ENCODE results near the gene ZMYND10. TPM values are rescaled to one million over a fixed set of nuclear protein-coding genes. Genes with fewer than 3 reads are reported as not detected.

Gene ZMYND10
- total RNA-seq, 1 experiment from 2014 or later: 0.67 TPM

DNA sequence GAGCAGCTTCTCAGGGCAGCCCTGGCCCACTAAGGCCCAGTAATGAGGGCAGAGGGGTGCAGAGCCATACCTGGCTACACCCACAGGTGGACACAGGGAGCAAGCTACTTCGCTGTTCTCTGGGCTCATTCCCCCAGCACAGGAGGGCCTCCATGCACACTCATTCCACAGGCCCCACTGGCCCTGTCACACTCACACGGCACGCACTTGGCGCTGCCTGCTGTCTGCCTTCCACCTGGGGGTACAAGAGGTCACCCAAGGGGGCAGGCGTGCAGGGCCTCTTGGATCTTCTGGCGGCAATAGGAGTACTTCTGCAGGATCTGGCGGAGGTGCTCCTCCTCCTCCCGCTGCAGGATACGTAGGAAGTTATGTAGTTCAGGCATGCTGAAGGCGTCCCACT, 15.2 kb downstream of the ZMYND10 start:
- Histone ChIP-seq H3K9me3 (ENCODE audit: low read depth, low read length, poor library complexity, severe bottlenecking) (no peaks in the 10 kb centered on the region), H3K4me3 (ENCODE audit: low read depth, low read length, poor library complexity, severe bottlenecking) (no peak overlapping the region), H3K27me3 (replicated peaks; ENCODE audit: insufficient read depth, low read depth, low read length, poor library complexity) (no peaks in the 10 kb centered on the region), H3K4me1 (ENCODE audit: insufficient read depth, low read length, poor library complexity, severe bottlenecking) (no peaks in the 10 kb centered on the region), H3K27ac (ENCODE audit: low read depth, low read length, poor library complexity, severe bottlenecking) (no peak overlapping the region), H3K36me3 (ENCODE audit: insufficient read depth, low read length, poor library complexity, severe bottlenecking) (peaks cover 16% of the 10 kb centered on the region)
- DNase-seq (ENCODE audit: low spot score): no peak
- ChIA-PET CTCF (no interaction called here), POLR2A (ENCODE audit: low non-redundant PET) (no interaction called here)
- no TSS peak for BruUV-seq (replicated peaks)
- intact Hi-C loops (cut with micrococcal nuclease; ENCODE audit: unreplicated experiment): no loop called here
- no peak for TF ChIP-seq EZH2 (IDR thresholded peaks at IDR 0.05; ENCODE audit: borderline replicate concordance, low read depth, low read length, poor library complexity, severe bottlenecking)
- TF ChIP-seq, protein P1, sequence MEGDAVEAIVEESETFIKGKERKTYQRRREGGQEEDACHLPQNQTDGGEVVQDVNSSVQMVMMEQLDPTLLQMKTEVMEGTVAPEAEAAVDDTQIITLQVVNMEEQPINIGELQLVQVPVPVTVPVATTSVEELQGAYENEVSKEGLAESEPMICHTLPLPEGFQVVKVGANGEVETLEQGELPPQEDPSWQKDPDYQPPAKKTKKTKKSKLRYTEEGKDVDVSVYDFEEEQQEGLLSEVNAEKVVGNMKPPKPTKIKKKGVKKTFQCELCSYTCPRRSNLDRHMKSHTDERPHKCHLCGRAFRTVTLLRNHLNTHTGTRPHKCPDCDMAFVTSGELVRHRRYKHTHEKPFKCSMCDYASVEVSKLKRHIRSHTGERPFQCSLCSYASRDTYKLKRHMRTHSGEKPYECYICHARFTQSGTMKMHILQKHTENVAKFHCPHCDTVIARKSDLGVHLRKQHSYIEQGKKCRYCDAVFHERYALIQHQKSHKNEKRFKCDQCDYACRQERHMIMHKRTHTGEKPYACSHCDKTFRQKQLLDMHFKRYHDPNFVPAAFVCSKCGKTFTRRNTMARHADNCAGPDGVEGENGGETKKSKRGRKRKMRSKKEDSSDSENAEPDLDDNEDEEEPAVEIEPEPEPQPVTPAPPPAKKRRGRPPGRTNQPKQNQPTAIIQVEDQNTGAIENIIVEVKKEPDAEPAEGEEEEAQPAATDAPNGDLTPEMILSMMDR (conservative IDR thresholded peaks at IDR 0.05; ENCODE audit: low read depth, low read length): no peak

DNA sequence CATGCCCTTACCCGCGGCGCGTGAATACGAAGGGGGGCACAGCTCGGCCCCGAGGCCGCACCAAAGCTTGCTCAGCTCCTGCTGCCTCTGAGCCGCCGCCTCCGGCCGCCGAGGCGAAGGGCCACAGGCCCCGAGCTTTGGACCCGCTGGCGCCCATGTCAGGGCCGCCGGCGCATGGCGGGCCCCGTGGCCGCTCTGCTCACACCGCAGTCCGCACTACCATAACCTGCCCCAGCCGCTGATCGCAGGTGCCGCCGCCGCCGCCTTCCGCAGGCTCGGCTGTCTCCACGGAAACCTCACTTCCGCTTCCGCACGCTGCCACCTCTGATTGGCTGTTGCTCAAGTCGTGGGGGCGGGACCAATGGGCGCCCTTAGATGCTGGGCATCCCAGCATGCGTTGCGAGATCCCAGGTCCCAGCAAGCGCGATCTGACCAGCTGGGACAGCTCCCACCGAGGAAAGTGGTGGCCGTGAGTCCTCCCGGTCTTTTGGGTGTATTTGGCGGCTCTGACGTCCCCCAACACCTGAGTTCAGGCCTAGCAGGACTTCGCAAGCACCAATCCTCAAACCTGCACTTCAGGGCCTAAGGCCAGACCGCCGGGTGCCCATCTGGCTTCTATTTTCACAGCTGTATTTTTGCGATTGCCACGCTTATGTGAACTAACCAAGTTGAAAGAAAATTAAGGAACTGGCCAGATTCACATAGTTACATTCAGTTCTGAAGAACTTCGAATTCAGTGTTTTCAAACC, 17.4 kb downstream of the ZMYND10 start, which contains the start of gene TUSC2:
TUSC2 (minus strand) TSS at position 281 of the 749 bp plus-strand sequence; CDS start at position 157, 124 bp downstream.
- peaks cover 16% of the 10 kb centered on the region for H3K36me3 ChIP-seq (ENCODE audit: insufficient read depth, low read length, poor library complexity, severe bottlenecking)
- intact Hi-C loops (cut with micrococcal nuclease; ENCODE audit: unreplicated experiment): no loop called here
- BruUV-seq (replicated peaks): no TSS peak
- H3K4me1 ChIP-seq (ENCODE audit: insufficient read depth, low read length, poor library complexity, severe bottlenecking): no peaks in the 10 kb centered on the region
- no peaks in the 10 kb centered on the region for H3K27me3 ChIP-seq (replicated peaks; ENCODE audit: insufficient read depth, low read depth, low read length, poor library complexity)
- CTCF ChIA-PET: interaction anchor here (0.6 to 1.3 kb wide), 2 partner anchors 9 to 526 kb away, joined by 3 to 4 read pairs; no protein-coding TSS in a partner anchor
- peak within 1 kb of the TSS; percentile 76 for H3K27ac ChIP-seq (ENCODE audit: low read depth, low read length, poor library complexity, severe bottlenecking)
- POLR2A ChIA-PET (ENCODE audit: low non-redundant PET): interaction anchor here (0.6 to 1.2 kb wide), 4 partner anchors 9 to 29 kb away, joined by 3 to 27 read pairs (median 4); partner anchors contain the start of genes HYAL3 and NAA80
- no peaks in the 10 kb centered on the region for H3K9me3 ChIP-seq (ENCODE audit: low read depth, low read length, poor library complexity, severe bottlenecking)
- peak within 1 kb of the TSS; percentile 76 for H3K4me3 ChIP-seq (ENCODE audit: low read depth, low read length, poor library complexity, severe bottlenecking)
- TF ChIP-seq, protein P1 (conservative IDR thresholded peaks at IDR 0.05; ENCODE audit: low read depth, low read length): no peak
- TF ChIP-seq EZH2 (IDR thresholded peaks at IDR 0.05; ENCODE audit: borderline replicate concordance, low read depth, low read length, poor library complexity, severe bottlenecking): no peak
- DNase-seq (ENCODE audit: low spot score): peak; percentile 95

DNA sequence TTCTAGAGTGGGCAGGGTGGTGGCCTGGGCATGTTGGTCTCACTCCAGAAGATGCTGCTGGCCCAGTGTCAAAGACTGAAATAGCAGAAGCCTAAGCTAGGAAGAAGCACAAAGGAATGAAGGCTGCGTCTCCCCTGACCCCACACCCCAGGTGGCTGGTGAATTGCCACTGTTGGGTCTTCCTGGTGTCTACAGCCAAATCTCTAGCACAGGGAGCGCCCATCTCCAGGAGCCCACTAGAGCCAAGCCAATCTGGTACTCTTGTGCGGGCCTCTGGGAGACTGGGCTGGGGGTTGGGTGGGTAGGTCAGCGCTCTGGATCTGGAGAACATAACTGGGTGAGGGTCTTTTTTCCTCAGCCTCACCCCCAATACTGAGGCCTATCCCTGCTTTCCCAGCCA, 18.4 kb downstream of the ZMYND10 start:
- intact Hi-C loops (cut with micrococcal nuclease; ENCODE audit: unreplicated experiment): no loop called here
- Histone ChIP-seq H3K4me3 (ENCODE audit: low read depth, low read length, poor library complexity, severe bottlenecking) (peak overlapping the region; percentile 76), H3K36me3 (ENCODE audit: insufficient read depth, low read length, poor library complexity, severe bottlenecking) (peaks cover 16% of the 10 kb centered on the region), H3K27me3 (replicated peaks; ENCODE audit: insufficient read depth, low read depth, low read length, poor library complexity) (no peaks in the 10 kb centered on the region), H3K4me1 (ENCODE audit: insufficient read depth, low read length, poor library complexity, severe bottlenecking) (no peaks in the 10 kb centered on the region), H3K9me3 (ENCODE audit: low read depth, low read length, poor library complexity, severe bottlenecking) (no peaks in the 10 kb centered on the region), H3K27ac (ENCODE audit: low read depth, low read length, poor library complexity, severe bottlenecking) (no peak overlapping the region)
- BruUV-seq (replicated peaks): no TSS peak
- POLR2A ChIA-PET (ENCODE audit: low non-redundant PET): no interaction called here
- TF ChIP-seq EZH2 (IDR thresholded peaks at IDR 0.05; ENCODE audit: borderline replicate concordance, low read depth, low read length, poor library complexity, severe bottlenecking): no peak
- TF ChIP-seq, protein P1 (conservative IDR thresholded peaks at IDR 0.05; ENCODE audit: low read depth, low read length): no peak
- CTCF ChIA-PET: no interaction called here
- DNase-seq (ENCODE audit: low spot score): no peak

Data from A673 (cell line).